OCI-LY7 (cell line): ENCODE results near the gene TGFB1I1. TPM values are rescaled to one million over a fixed set of nuclear protein-coding genes. Genes with fewer than 3 reads are reported as not detected.

Experiments
- BruUV-seq: library from RNA; stranded (reverse); fragments of 400-500 nt; replicated peaks from 2 replicates; lab custom pipeline; 2021; lab: Mats Ljungman, UMichigan
- CTCF ChIA-PET: fragments of 300-600 bp; sonication (Branson Sonifier 250); formaldehyde crosslinking; loops from one replicate; lab custom pipeline; 2022; ENCODE audit warnings: antibody characterized with exemption; ENCODE audit not compliant: unreplicated experiment; lab: Charles Lee
- POLR2A ChIA-PET: fragments of 300-600 bp; sonication (Branson Sonifier 250); formaldehyde crosslinking; loops from one replicate; lab custom pipeline; 2022; ENCODE audit warnings: antibody characterized with exemption; lab: Charles Lee
- DNase-seq: peaks from one replicate; pipeline ENCODE4 v3.0.0-alpha.2; 2015; ENCODE audit warnings: low spot score
- H2AFZ ChIP-seq: fragments of 200-600 bp; sonication (generic), shearing (Covaris generic); 2 replicates; pipeline ENCODE4 v1.6.1; 2014; ENCODE audit warnings: mild to moderate bottlenecking, antibody characterized with exemption, low read length, moderate library complexity
- H3K27ac ChIP-seq: fragments of 200-600 bp; sonication (generic); 2 replicates; pipeline ENCODE4 v1.5.1; 2014; ENCODE audit warnings: mixed run types, low read depth, mild to moderate bottlenecking, moderate library complexity, low read length, inconsistent platforms; ENCODE audit not compliant: poor library complexity, severe bottlenecking
- H3K36me3 ChIP-seq: fragments of 200-600 bp; sonication (generic); 2 replicates; pipeline ENCODE4 v1.6.1; 2014; ENCODE audit warnings: mild to moderate bottlenecking, antibody characterized with exemption, low read length, moderate library complexity, mixed read lengths; ENCODE audit not compliant: insufficient read depth
- H3K4me1 ChIP-seq: fragments of 200-600 bp; sonication (generic); 2 replicates; pipeline ENCODE4 v1.5.1; 2014; ENCODE audit warnings: mild to moderate bottlenecking, low read length; ENCODE audit not compliant: insufficient read depth, poor library complexity, severe bottlenecking
- H3K4me2 ChIP-seq: fragments of 200-600 bp; sonication (generic); 2 replicates; pipeline ENCODE4 v1.6.1; 2014; ENCODE audit warnings: mild to moderate bottlenecking, low read length
- H3K4me3 ChIP-seq: fragments of 200-600 bp; sonication (generic); 2 replicates; pipeline ENCODE4 v1.5.1; 2014; ENCODE audit warnings: mild to moderate bottlenecking, low read depth, low read length; ENCODE audit not compliant: poor library complexity, severe bottlenecking
- H3K79me2 ChIP-seq: fragments of 200-600 bp; sonication (generic); 2 replicates; pipeline ENCODE4 v1.6.1; 2016; ENCODE audit warnings: low read depth, mild to moderate bottlenecking, low read length, moderate library complexity, mixed read lengths; ENCODE audit not compliant: insufficient read depth
- H3K9me2 ChIP-seq: fragments of 200-600 bp; sonication (generic); 2 replicates; pipeline ENCODE4 v1.6.1; 2016; ENCODE audit warnings: mild to moderate bottlenecking, low read length, mixed read lengths; ENCODE audit not compliant: insufficient read depth
- H3K9me3 ChIP-seq: fragments of 200-600 bp; sonication (generic); 2 replicates; pipeline ENCODE4 v1.6.1; 2014; ENCODE audit warnings: mild to moderate bottlenecking, mixed run types, low read length, mixed read lengths
- H4K20me1 ChIP-seq: fragments of 200-600 bp; sonication (generic); 2 replicates; pipeline ENCODE4 v1.6.1; 2014; ENCODE audit warnings: mild to moderate bottlenecking, antibody characterized with exemption, low read length, moderate library complexity, mixed read lengths; ENCODE audit not compliant: insufficient read depth
- EZH2phosphoT487 ChIP-seq: fragments of 200-600 bp; sonication (generic); IDR thresholded peaks from 2 replicates; pipeline ENCODE4 v1.6.1; 2018; ENCODE audit warnings: low read depth, borderline replicate concordance, mild to moderate bottlenecking, mixed run types, antibody characterized with exemption, low read length, moderate library complexity, mixed read lengths
- intact Hi-C: fragments of 100-400 bp; cut with micrococcal nuclease; formaldehyde crosslinking; loops from one replicate; pipeline ENCODE4 v1.10.0; 2022; ENCODE audit not compliant: unreplicated experiment
- total RNA-seq, 2 experiments: library from RNA; depleted of rRNA in 1 of 2; stranded (reverse); fragments of >200 nt in 1 of 2; shearing (Covaris generic) in 1 of 2; gene quantifications; 2 replicates each; pipeline ENCODE4 v1.2.3, GENCODE V29; 2014 to 2022
- TF ChIP-seq, protein P1 (sequence below): fragments of 200-600 bp; sonication (generic); conservative IDR thresholded peaks from 2 replicates; pipeline ENCODE4 v1.5.1; 2014; ENCODE audit warnings: mild to moderate bottlenecking, antibody characterized with exemption, low read length, moderate library complexity, mixed read lengths

TGFB1I1 gene
- total RNA-seq, 2 experiments from 2014 or later: 0.38 to 0.73 TPM

DNA sequence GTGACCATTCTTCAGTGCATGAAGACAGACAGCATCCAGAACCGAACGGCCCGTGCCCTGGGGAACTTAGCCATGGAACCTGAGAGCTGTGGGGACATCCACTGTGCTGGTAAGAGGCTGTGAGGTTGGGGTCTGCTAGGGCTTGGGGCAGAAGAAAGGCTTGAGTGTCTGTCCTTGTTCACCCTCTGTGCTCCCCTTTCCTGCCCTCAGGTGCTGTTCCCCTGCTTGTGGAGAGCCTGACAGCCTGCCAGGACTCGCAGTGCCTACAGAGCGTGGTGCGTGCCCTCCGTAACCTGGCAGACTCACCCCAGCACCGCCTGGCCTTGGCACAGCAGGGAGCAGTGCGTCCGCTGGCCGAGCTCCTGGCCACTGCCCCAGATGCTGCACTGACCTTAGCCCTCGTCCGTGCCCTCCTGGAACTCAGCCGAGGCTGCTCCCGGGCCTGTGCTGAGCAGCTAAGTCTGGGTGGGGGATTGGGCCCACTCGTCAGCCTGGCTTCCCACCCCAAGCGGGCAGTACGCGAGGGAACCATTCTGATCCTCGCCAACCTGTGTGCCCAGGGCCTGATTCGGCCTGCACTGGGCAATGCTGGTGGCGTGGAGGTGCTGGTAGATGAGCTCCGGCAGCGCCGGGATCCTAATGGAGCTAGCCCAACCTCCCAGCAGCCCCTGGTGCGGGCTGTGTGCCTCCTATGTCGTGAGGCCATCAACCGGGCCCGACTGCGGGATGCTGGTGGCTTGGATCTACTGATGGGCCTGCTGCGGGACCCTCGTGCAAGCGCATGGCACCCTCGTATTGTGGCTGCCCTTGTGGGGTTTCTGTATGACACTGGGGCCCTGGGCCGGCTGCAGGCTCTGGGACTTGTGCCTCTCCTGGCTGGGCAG is 9.8 kb upstream of the TGFB1I1 start:
- Histone ChIP-seq H3K79me2 (peaks cover 20% of the 10 kb centered on the region; the same call in 1 of the 2 replicates), H4K20me1 (peaks cover 11% of the 10 kb centered on the region), H3K4me2 (no peak overlapping the region), H2AFZ (no peak overlapping the region), H3K36me3 (peaks cover 1% of the 10 kb centered on the region; the same call in 1 of the 2 replicates), H3K27ac (no peak overlapping the region), H3K9me2 (no peaks in the 10 kb centered on the region), H3K4me1 (peaks cover 20% of the 10 kb centered on the region), H3K9me3 (no peaks in the 10 kb centered on the region), H3K4me3 (no peak overlapping the region)
- ChIA-PET POLR2A (no interaction called here), CTCF (no interaction called here)
- TF ChIP-seq, protein P1, sequence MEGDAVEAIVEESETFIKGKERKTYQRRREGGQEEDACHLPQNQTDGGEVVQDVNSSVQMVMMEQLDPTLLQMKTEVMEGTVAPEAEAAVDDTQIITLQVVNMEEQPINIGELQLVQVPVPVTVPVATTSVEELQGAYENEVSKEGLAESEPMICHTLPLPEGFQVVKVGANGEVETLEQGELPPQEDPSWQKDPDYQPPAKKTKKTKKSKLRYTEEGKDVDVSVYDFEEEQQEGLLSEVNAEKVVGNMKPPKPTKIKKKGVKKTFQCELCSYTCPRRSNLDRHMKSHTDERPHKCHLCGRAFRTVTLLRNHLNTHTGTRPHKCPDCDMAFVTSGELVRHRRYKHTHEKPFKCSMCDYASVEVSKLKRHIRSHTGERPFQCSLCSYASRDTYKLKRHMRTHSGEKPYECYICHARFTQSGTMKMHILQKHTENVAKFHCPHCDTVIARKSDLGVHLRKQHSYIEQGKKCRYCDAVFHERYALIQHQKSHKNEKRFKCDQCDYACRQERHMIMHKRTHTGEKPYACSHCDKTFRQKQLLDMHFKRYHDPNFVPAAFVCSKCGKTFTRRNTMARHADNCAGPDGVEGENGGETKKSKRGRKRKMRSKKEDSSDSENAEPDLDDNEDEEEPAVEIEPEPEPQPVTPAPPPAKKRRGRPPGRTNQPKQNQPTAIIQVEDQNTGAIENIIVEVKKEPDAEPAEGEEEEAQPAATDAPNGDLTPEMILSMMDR: no peak
- no peak for TF ChIP-seq EZH2phosphoT487
- intact Hi-C loops: no loop called here
- DNase-seq: no peak
- no TSS peak for BruUV-seq

DNA sequence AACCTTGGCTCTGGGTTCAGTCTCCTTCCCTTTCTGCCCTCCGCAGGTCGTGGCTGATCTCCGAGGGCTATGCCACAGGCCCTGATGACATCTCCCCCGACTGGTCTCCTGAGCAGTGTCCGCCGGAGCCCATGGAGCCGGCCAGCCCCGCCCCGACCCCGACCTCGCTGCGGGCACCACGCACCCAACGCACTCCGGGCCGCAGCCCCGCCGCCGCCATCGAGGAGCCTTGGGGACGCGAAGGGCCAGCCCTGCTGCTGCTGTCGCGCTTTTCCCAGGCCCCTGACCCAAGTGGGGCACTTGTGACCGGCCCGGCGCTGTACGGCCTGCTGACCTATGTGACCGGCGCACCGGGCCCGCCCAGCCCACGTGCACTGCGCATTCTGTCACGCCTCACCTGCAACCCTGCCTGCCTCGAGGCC is 7.6 kb upstream of the TGFB1I1 start:
- TF ChIP-seq EZH2phosphoT487: no peak
- TF ChIP-seq, protein P1: no peak
- Histone ChIP-seq H3K36me3 (no peaks in the 10 kb centered on the region), H3K4me2 (no peak overlapping the region), H4K20me1 (peaks cover 11% of the 10 kb centered on the region), H3K4me1 (peaks cover 19% of the 10 kb centered on the region), H3K79me2 (peaks cover 3% of the 10 kb centered on the region; the same call in 1 of the 2 replicates), H3K27ac (no peak overlapping the region), H3K9me2 (no peaks in the 10 kb centered on the region), H3K9me3 (no peaks in the 10 kb centered on the region), H2AFZ (no peak overlapping the region), H3K4me3 (no peak overlapping the region)
- ChIA-PET POLR2A (no interaction called here), CTCF (no interaction called here)
- intact Hi-C loops: no loop called here
- no peak for DNase-seq
- BruUV-seq: no TSS peak

GRCh38 chr16:31464781-31465260 is 7.1 kb upstream of the TGFB1I1 start:
- intact Hi-C loops: no loop called here
- no TSS peak for BruUV-seq
- no peaks in the 10 kb centered on the region for H3K9me3 ChIP-seq
- no peaks in the 10 kb centered on the region for H3K9me2 ChIP-seq
- no peak for TF ChIP-seq EZH2phosphoT487
- TF ChIP-seq, protein P1: no peak
- no peak overlapping the region for H3K27ac ChIP-seq
- no peak for DNase-seq
- ChIA-PET POLR2A (no interaction called here), CTCF (no interaction called here)
- H3K36me3 ChIP-seq: no peaks in the 10 kb centered on the region
- H3K4me3 ChIP-seq: no peak overlapping the region
- H3K79me2 ChIP-seq: peaks cover 3% of the 10 kb centered on the region; the same call in 1 of the 2 replicates
- H3K4me1 ChIP-seq: peaks cover 19% of the 10 kb centered on the region
- H3K4me2 ChIP-seq: no peak overlapping the region
- peaks cover 11% of the 10 kb centered on the region for H4K20me1 ChIP-seq
- H2AFZ ChIP-seq: no peak overlapping the region
